K562 (cell line): ENCODE data around the gene DTX1. TPM values are rescaled to one million over a fixed set of nuclear protein-coding genes. Genes with fewer than 3 reads are reported as not detected.

ENCODE experiments used
- ATAC-seq: fragments of 200-7000 bp; cut with Tn5 transposase; 3 replicates; pipeline ENCODE4 v1.9.1; 2020; ENCODE audit warnings: moderate library complexity
- BruUV-seq: library from RNA; stranded (reverse); fragments of 400-500 nt; replicated peaks from 2 replicates; lab custom pipeline; 2021; lab: Mats Ljungman, UMichigan
- CTCF ChIA-PET: fragments of 300-600 bp; formaldehyde crosslinking; extraction: SDS; loops from one replicate; lab custom pipeline; 2021; ENCODE audit warnings: low intra/inter-chr PET ratio; lab: Yijun Ruan, JAX
- POLR2A ChIA-PET: fragments of 300-600, 350-650 bp; sonication (Branson Sonifier 250); formaldehyde crosslinking; extraction: SDS; loops from one replicate; lab custom pipeline; 2021; ENCODE audit warnings: antibody characterized with exemption, inconsistent platforms; lab: Yijun Ruan, JAX
- DNase-seq, 4 experiments: peaks; one replicate each; pipeline versions ENCODE4 v3.0.0 to v3.0.0-alpha.2; 2011 to 2018; ENCODE audit warnings: low spot score in 3 of 4, mixed read lengths in 3 of 4; ENCODE audit errors: extremely low read depth in 1 of 4
- FAIRE-seq: peaks from 2 replicates; lab custom pipeline; 2011; peaks lifted over from hg19 to GRCh38; lab: Jason Lieb, UNC
- H2AFZ ChIP-seq: 2 replicates; pipeline ENCODE4 v1.6.0; 2011; ENCODE audit warnings: low read depth, low read length, control low read depth, inconsistent platforms
- H3K27ac ChIP-seq: fragments of 200-600 bp; 3 replicates; pipeline ENCODE4 v1.8.0; 2011; ENCODE audit warnings: low read depth, mild to moderate bottlenecking, control low read depth, inconsistent platforms, low read length, moderate library complexity, mixed read lengths; ENCODE audit errors: extremely low read depth
- H3K27me3 ChIP-seq, 2 experiments: fragments of 300-600 bp in 1 of 2; 2 replicates in 1 of 2; 3 replicates in 1 of 2; pipeline versions ENCODE4 v1.6.0 to v1.8.0; 2011; ENCODE audit warnings: inconsistent platforms in 2 of 2, low read length in 2 of 2, mild to moderate bottlenecking in 1 of 2, mixed read lengths in 1 of 2, moderate library complexity in 1 of 2; ENCODE audit not compliant: control insufficient read depth in 2 of 2, insufficient read depth in 2 of 2
- H3K36me3 ChIP-seq: fragments of 300-600 bp; 3 replicates; pipeline ENCODE4 v1.8.0; 2011; ENCODE audit warnings: mild to moderate bottlenecking, low read length, inconsistent platforms; ENCODE audit not compliant: control insufficient read depth, insufficient read depth
- H3K4me1 ChIP-seq, 2 experiments: fragments of 200-600 bp in 1 of 2; replicated peaks in 1 of 2; 2 replicates in 1 of 2; 3 replicates in 1 of 2; pipeline versions ENCODE4 v1.5.1 to v1.8.0; 2011; ENCODE audit warnings: inconsistent platforms in 2 of 2, low read length in 2 of 2, mild to moderate bottlenecking in 1 of 2, mixed read lengths in 1 of 2, moderate library complexity in 1 of 2; ENCODE audit not compliant: control insufficient read depth in 2 of 2, insufficient read depth in 2 of 2
- H3K4me2 ChIP-seq: 2 replicates; pipeline ENCODE4 v1.6.1; 2011; ENCODE audit warnings: low read length, control low read depth, inconsistent platforms, mixed read lengths; ENCODE audit not compliant: insufficient read depth
- H3K4me3 ChIP-seq: fragments of 200-600 bp; sonication (generic), shearing (Covaris generic); 2 replicates; pipeline ENCODE4 v1.5.1; 2016; ENCODE audit warnings: control low read depth, inconsistent platforms
- H3K79me2 ChIP-seq: fragments of 200-600 bp; 3 replicates; pipeline ENCODE4 v1.8.0; 2011; ENCODE audit warnings: low read length, inconsistent platforms; ENCODE audit not compliant: control insufficient read depth, insufficient read depth
- H3K9ac ChIP-seq, 2 experiments: 2 replicates each; pipeline versions ENCODE4 v1.6.0 to v1.6.1; 2011; ENCODE audit warnings: low read depth in 2 of 2, low read length in 2 of 2, control low read depth in 1 of 2, inconsistent platforms in 1 of 2, mild to moderate bottlenecking in 1 of 2, mixed read lengths in 1 of 2; ENCODE audit not compliant: insufficient read depth in 1 of 2
- H3K9me1 ChIP-seq: one replicate; pipeline ENCODE4 v1.6.0; 2011; ENCODE audit warnings: inconsistent platforms, mild to moderate bottlenecking, low read length, moderate library complexity; ENCODE audit not compliant: control insufficient read depth, insufficient read depth
- H3K9me3 ChIP-seq: replicated peaks from 2 replicates; pipeline ENCODE4 v1.5.1; 2011; ENCODE audit warnings: low read depth, low read length, inconsistent platforms; ENCODE audit not compliant: control insufficient read depth, insufficient read depth
- H4K20me1 ChIP-seq: replicated peaks from 2 replicates; pipeline ENCODE4 v1.6.1; 2011; ENCODE audit warnings: low read length, inconsistent platforms, mixed read lengths; ENCODE audit not compliant: control insufficient read depth, insufficient read depth
- DPF2 ChIP-seq: fragments of 450-650 bp; IDR thresholded peaks from 2 replicates; pipeline ENCODE4 v1.6.1; 2016
- JUND ChIP-seq, 2 experiments: IDR thresholded peaks; 2 replicates in 1 of 2; 3 replicates in 1 of 2; pipeline ENCODE4 v1.6.1; 2011; ENCODE audit warnings: borderline replicate concordance in 2 of 2, low read depth in 2 of 2, low read length in 2 of 2, improper control_type of control experiment in 1 of 2, missing biosample characterization in 1 of 2, missing genetic modification characterization in 1 of 2, missing genetic modification reagents in 1 of 2
- MAFG ChIP-seq: fragments of 450-650 bp; conservative IDR thresholded peaks from 2 replicates; pipeline ENCODE4 v1.6.1; 2016; ENCODE audit warnings: missing genetic modification characterization, missing compliant biosample characterization
- MAX ChIP-seq: sonication (generic); formaldehyde crosslinking; IDR thresholded peaks from 2 replicates; pipeline ENCODE4 v1.9.0; 2022; ENCODE audit warnings: mild to moderate bottlenecking, missing genetic modification reagents
- MLLT1 ChIP-seq, 2 experiments: fragments of 450-650 bp; IDR thresholded peaks; 2 replicates each; pipeline ENCODE4 v1.6.1; 2016
- MNT ChIP-seq, 2 experiments: fragments of 450-650 bp; conservative IDR thresholded peaks; 2 replicates each; pipeline ENCODE4 v1.6.1; 2017; ENCODE audit warnings: mild to moderate bottlenecking in 2 of 2, moderate library complexity in 2 of 2
- PREB ChIP-seq: sonication (generic); formaldehyde crosslinking; IDR thresholded peaks from 2 replicates; pipeline ENCODE4 v1.8.1; 2023; ENCODE audit warnings: mild to moderate bottlenecking, missing genetic modification reagents
- ZBTB17 ChIP-seq: fragments of 450-650 bp; formaldehyde crosslinking; IDR thresholded peaks from 2 replicates; pipeline ENCODE4 v1.4.0; 2020; ENCODE audit warnings: mild to moderate bottlenecking
- WGBS: fragments of 100-300 bp; shearing (Covaris generic); methylation state at CpG from one replicate; pipeline ENCODE4 v1.1.6; 2016; ENCODE audit warnings: low coverage, mixed read lengths; ENCODE audit not compliant: insufficient coverage; ENCODE audit errors: missing lambda C conversion rate; 5-methylcytosine and 5-hydroxymethylcytosine counted together
- in situ Hi-C: fragments of 300-500 bp; cut with MboI; formaldehyde crosslinking; loops from 4 replicates; pipeline ENCODE4 v1.15.0; 2018; ENCODE audit warnings: inconsistent platforms, mixed read lengths
- intact Hi-C: fragments of 100-400 bp; cut with micrococcal nuclease; formaldehyde crosslinking; loops from 2 replicates; pipeline ENCODE4 v1.14.2; 2022
- polyA plus RNA-seq, 8 experiments: library from polyadenylated mRNA; depleted of rRNA in 4 of 8; stranded (reverse) in 5 of 8; unstranded in 3 of 8; fragments of >200 nt; fragmentation: Nextera tagmentation in 2 of 8; fragmentation: Illumina TruSeq in 1 of 8; extraction: Ambion mirVana in 2 of 8; extraction: Trizol in 1 of 8; gene quantifications; 2 replicates each; pipeline versions ENCODE4 v1.2.1 to v1.2.3, GENCODE V29; 2011 to 2014; ENCODE audit warnings: inconsistent platforms in 1 of 8, missing spikeins in 1 of 8
- total RNA-seq, 7 experiments: library from RNA; depleted of rRNA in 6 of 7; stranded (reverse); fragments of >200 nt in 6 of 7; fragmentation: Illumina TruSeq in 2 of 7; extraction: Trizol in 2 of 7; gene quantifications; 2 replicates each; pipeline versions ENCODE4 v1.2.1 to v1.2.3, GENCODE V29; 2011 to 2021; ENCODE audit warnings: low replicate concordance in 1 of 7

The DTX1 gene
- total and polyA plus RNA-seq, 9 of the 15 experiments (the other 6 are each of a cell fraction or from before 2014, with no cell fraction given), result not detected

GRCh38 chr12:113089839-113090238, 33.3 kb downstream of the DTX1 start:
- DNase-seq, result no peak
- intact Hi-C loops (no loop called here), in situ Hi-C loops (no loop called here)
- H3K9me1 ChIP-seq, result no peaks in the 10 kb centered on the region
- no peak overlapping the region for H3K9ac ChIP-seq
- H3K4me1 ChIP-seq, result peaks cover 2 to 31% of the 10 kb centered on the region in 2 experiments; a peak in 3 of 5 replicates
- H3K36me3 ChIP-seq, result no peaks in the 10 kb centered on the region
- no peak overlapping the region for H2AFZ ChIP-seq
- H3K9me3 ChIP-seq, result no peaks in the 10 kb centered on the region
- no peaks in the 10 kb centered on the region for H3K79me2 ChIP-seq
- peak in 1 of 2 experiments; percentile 34; a peak in 1 of 4 replicates for TF ChIP-seq MLLT1 (IDR thresholded peaks at IDR 0.05)
- TF ChIP-seq ZBTB17 (CRISPR knock-in tag), result peak; percentile 87
- TF ChIP-seq DPF2, result no peak
- no peak overlapping the region for H3K4me3 ChIP-seq
- peaks cover 8% of the 10 kb centered on the region; the same call in 1 of the 2 replicates for H4K20me1 ChIP-seq
- no peak for ATAC-seq
- H3K27me3 ChIP-seq, result peaks cover 0 to 38% of the 10 kb centered on the region in 2 experiments
- FAIRE-seq, result no peak
- H3K4me2 ChIP-seq, result no peak overlapping the region
- ChIA-PET CTCF (no interaction called here), POLR2A (interaction anchor here (0.6 to 1.5 kb wide), 3 partner anchors 10 to 619 kb away, joined by 3 to 4 read pairs (median 3); no protein-coding TSS in a partner anchor)
- no TSS peak for BruUV-seq
- H3K27ac ChIP-seq, result no peak overlapping the region

- under 1% methylated on average over 21 of the region's 21 CpGs for WGBS
- no peak for FAIRE-seq
- Histone ChIP-seq H2AFZ (no peak overlapping the region), H3K9me1 (no peaks in the 10 kb centered on the region), H3K4me1 (peaks cover 2 to 32% of the 10 kb centered on the region in 2 experiments; a peak in 3 of 5 replicates), H4K20me1 (peaks cover 8% of the 10 kb centered on the region; the same call in 1 of the 2 replicates), H3K36me3 (no peaks in the 10 kb centered on the region), H3K27me3 (peaks cover 0 to 41% of the 10 kb centered on the region in 2 experiments), H3K9me3 (no peaks in the 10 kb centered on the region), H3K27ac (no peak overlapping the region), H3K9ac (no peak overlapping the region; a peak in 1 of 4 replicates), H3K4me2 (no peak overlapping the region), H3K79me2 (no peaks in the 10 kb centered on the region), H3K4me3 (no peak overlapping the region)
- DNase-seq, result no peak
- ChIA-PET CTCF (no interaction called here), POLR2A (interaction anchor here (0.6 to 0.9 kb wide), 3 partner anchors 65 to 620 kb away, joined by 3 to 4 read pairs (median 3); no protein-coding TSS in a partner anchor)
- in situ Hi-C loops, result no loop called here
- intact Hi-C loops, result no loop called here
- peak; percentile 27; the same call in 2 of the 3 replicates for ATAC-seq
- BruUV-seq, result no TSS peak
- TF ChIP-seq JUND (IDR thresholded peaks at IDR 0.05; ENCODE audit: borderline replicate concordance, low read depth, low read length) (0 out of 2 replicates have a peak, but pooled peaks have one; percentile 11), JUND (tag; IDR thresholded peaks at IDR 0.05; ENCODE audit: borderline replicate concordance, low read depth, low read length) (0 out of 3 replicates have a peak, but pooled peaks have one; percentile 19), MAFG (tag) (0 out of 2 replicates have a peak, but pooled peaks have one; percentile 16), MAX (CRISPR knock-in tag) (peak; percentile 82), PREB (no peak), MNT (conservative IDR thresholded peaks at IDR 0.05) (0 out of 4 replicates have a peak, but pooled peaks of 1 of the 2 experiments have one; percentile 31)
Observed at GRCh38 chr12:113090740-113091139, 34.2 kb downstream of the DTX1 start.
